ENCODE data around the gene FRMD4B.

DNA sequence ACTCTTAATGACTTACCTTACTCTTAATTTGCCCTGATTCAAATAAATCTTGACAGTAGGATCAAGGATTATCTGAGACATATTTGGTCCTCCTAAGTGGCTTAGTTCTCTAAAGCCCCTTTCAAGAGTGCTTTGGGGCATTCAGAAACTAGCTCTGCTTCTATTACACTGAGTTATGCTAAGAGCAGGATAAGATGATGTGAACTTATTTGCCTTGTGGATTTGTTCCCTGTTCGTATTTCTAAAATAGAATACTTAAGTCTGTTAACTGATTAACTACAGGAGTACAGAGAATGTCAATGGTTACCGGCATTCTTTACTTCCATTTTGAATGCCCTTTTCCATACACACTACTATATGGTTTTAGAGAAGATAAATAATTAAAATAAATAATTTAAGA lies 14.8 kb upstream of the FRMD4B start:
- TF ChIP-seq, protein P1, sequence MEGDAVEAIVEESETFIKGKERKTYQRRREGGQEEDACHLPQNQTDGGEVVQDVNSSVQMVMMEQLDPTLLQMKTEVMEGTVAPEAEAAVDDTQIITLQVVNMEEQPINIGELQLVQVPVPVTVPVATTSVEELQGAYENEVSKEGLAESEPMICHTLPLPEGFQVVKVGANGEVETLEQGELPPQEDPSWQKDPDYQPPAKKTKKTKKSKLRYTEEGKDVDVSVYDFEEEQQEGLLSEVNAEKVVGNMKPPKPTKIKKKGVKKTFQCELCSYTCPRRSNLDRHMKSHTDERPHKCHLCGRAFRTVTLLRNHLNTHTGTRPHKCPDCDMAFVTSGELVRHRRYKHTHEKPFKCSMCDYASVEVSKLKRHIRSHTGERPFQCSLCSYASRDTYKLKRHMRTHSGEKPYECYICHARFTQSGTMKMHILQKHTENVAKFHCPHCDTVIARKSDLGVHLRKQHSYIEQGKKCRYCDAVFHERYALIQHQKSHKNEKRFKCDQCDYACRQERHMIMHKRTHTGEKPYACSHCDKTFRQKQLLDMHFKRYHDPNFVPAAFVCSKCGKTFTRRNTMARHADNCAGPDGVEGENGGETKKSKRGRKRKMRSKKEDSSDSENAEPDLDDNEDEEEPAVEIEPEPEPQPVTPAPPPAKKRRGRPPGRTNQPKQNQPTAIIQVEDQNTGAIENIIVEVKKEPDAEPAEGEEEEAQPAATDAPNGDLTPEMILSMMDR (IDR thresholded peaks at IDR 0.05), result no peak
- TF ChIP-seq POLR2AphosphoS5 (IDR thresholded peaks at IDR 0.05), result no peak

Measured in esophagus muscularis mucosa (tissue), 3 donors.